T-helper 1 cell (primary cell): ENCODE measurements around the gene PREX1.

Source experiments
- DNase-seq, 5 donors: peaks; one replicate each; pipeline ENCODE4 v3.0.0-alpha.2; 2012 to 2020

Gene PREX1

GRCh38 chr20:48618631-48619030, 209.2 kb downstream of the PREX1 start:
- DNase-seq = no peak

- no peak for DNase-seq
Observed at GRCh38 chr20:48618052-48618451, 209.7 kb downstream of the PREX1 start.

GRCh38 chr20:48617481-48617880, 210.3 kb downstream of the PREX1 start:
- no peak for DNase-seq

GRCh38 chr20:48616481-48616880, 211.3 kb downstream of the PREX1 start:
- DNase-seq = no peak

GRCh38 chr20:48615871-48616270, 211.9 kb downstream of the PREX1 start:
- no peak for DNase-seq

GRCh38 chr20:48614593-48615274, 213.1 kb downstream of the PREX1 start:
- DNase-seq = no peak

GRCh38 chr20:48613926-48614325, 213.9 kb downstream of the PREX1 start:
- DNase-seq = no peak

GRCh38 chr20:48612335-48612734, 215.5 kb downstream of the PREX1 start:
- DNase-seq = no peak

GRCh38 chr20:48610996-48611395, 216.8 kb downstream of the PREX1 start:
- DNase-seq = no peak

GRCh38 chr20:48609491-48609978, 218.3 kb downstream of the PREX1 start:
- peak in 1 of 5 donors; percentile 50 for DNase-seq

- no peak for DNase-seq
Observed at GRCh38 chr20:48608756-48609155, 219.0 kb downstream of the PREX1 start.

- no peak for DNase-seq
Observed at GRCh38 chr20:48607544-48607865, 220.3 kb downstream of the PREX1 start.

- no peak for DNase-seq
Observed at GRCh38 chr20:48606841-48607543, 220.8 kb downstream of the PREX1 start.

- no peak for DNase-seq
Observed at GRCh38 chr20:48606172-48606840, 221.5 kb downstream of the PREX1 start.

GRCh38 chr20:48605364-48606171, 222.2 kb downstream of the PREX1 start:
- no peak for DNase-seq

- DNase-seq = no peak
Observed at GRCh38 chr20:48604936-48605335, 222.9 kb downstream of the PREX1 start.

GRCh38 chr20:48604426-48604825, 223.4 kb downstream of the PREX1 start:
- DNase-seq = no peak

- no peak for DNase-seq
Observed at GRCh38 chr20:48603819-48604405, 223.9 kb downstream of the PREX1 start.

GRCh38 chr20:48603116-48603818, 224.5 kb downstream of the PREX1 start:
- no peak for DNase-seq

- no peak for DNase-seq
Observed at GRCh38 chr20:48601798-48602197, 226.0 kb downstream of the PREX1 start.

- DNase-seq = no peak
Observed at GRCh38 chr20:48600470-48600945, 227.3 kb downstream of the PREX1 start.
